Uterus (tissue), 4 donors: ENCODE results near the gene RAD51B. TPM values are rescaled to one million over a fixed set of nuclear protein-coding genes. Genes with fewer than 3 reads are reported as not detected.
A peak's percentile ranks its signal among the peaks of the same experiment; 100 is the strongest.

Experiments
- DNase-seq, 2 donors: peaks; one replicate each; pipeline ENCODE4 v3.0.0-alpha.2; 2019 to 2020
- H3K27ac ChIP-seq, 2 donors: fragments of 200-600 bp; sonication (generic); 1 replicate in 1 of 2; 2 replicates in 1 of 2; pipeline ENCODE4 v1.5.1; 2016 to 2018
- H3K27me3 ChIP-seq, 2 donors: fragments of 200-600 bp; sonication (generic); one replicate each; pipeline ENCODE4 v1.5.1; 2018 to 2019; ENCODE audit warnings: control low read depth in 1 of 2
- H3K36me3 ChIP-seq, 2 donors: fragments of 200-600 bp; sonication (generic); one replicate each; pipeline ENCODE4 v1.5.1; 2019; ENCODE audit warnings: control low read depth in 1 of 2
- H3K4me1 ChIP-seq, 2 donors: fragments of 200-600 bp; sonication (generic); one replicate each; pipeline ENCODE4 v1.5.1; 2018 to 2019; ENCODE audit warnings: control low read depth in 1 of 2
- H3K4me3 ChIP-seq, 2 donors: fragments of 200-600 bp; sonication (generic); 1 replicate in 1 of 2; 2 replicates in 1 of 2; pipeline ENCODE4 v1.5.1; 2018 to 2019; ENCODE audit warnings: mild to moderate bottlenecking in 1 of 2
- H3K9me3 ChIP-seq, 2 donors: fragments of 200-600 bp; sonication (generic); one replicate each; pipeline ENCODE4 v1.5.1; 2019; ENCODE audit warnings: control low read depth in 1 of 2
- CTCF ChIP-seq, 4 experiments: fragments of 200-600 bp in 2 of 4; fragments of 450-650 bp in 2 of 4; sonication (generic) in 2 of 4; IDR thresholded peaks; one replicate each; pipeline ENCODE4 v1.5.1; 2016 to 2019; ENCODE audit warnings: antibody characterized with exemption in 4 of 4, mild to moderate bottlenecking in 2 of 4, moderate library complexity in 1 of 4
- POLR2A ChIP-seq, 2 donors: fragments of 450-650 bp; IDR thresholded peaks; one replicate each; pipeline ENCODE4 v1.6.1; 2016; ENCODE audit warnings: antibody characterized with exemption in 2 of 2, mild to moderate bottlenecking in 1 of 2, moderate library complexity in 1 of 2
- intact Hi-C: fragments of 100-400 bp; cut with DNase I; formaldehyde crosslinking; loops from one replicate; pipeline ENCODE4 v1.15.1; 2023; ENCODE audit warnings: low total_unique reads
- total RNA-seq, 4 donors: library from RNA; depleted of rRNA in 3 of 4; stranded (reverse); fragments of >200 nt in 3 of 4; gene quantifications; one replicate each; pipeline versions ENCODE4 v1.1.0 to v1.2.4, GENCODE V29; 2014 to 2023
- donor health status: DM: yes; HTN: yes; CAD: no.

RAD51B gene
- total RNA-seq, 4 donors from 2014 or later, result 29.5 to 100.0 (median 70.3) TPM

- peak overlapping the region; percentile 77 to 93 for H3K27ac ChIP-seq
- H3K36me3 ChIP-seq, result no peaks in the 10 kb centered on the region
- no peaks in the 10 kb centered on the region for H3K27me3 ChIP-seq
- intact Hi-C loops, result no loop called here
- no peak for DNase-seq
- H3K9me3 ChIP-seq, result peaks cover 0 to 7% of the 10 kb centered on the region in 2 donors
- TF ChIP-seq POLR2A (IDR thresholded peaks at IDR 0.05) (no peak), CTCF (IDR thresholded peaks at IDR 0.05) (no peak)
- no peak overlapping the region for H3K4me3 ChIP-seq
- peaks cover 3 to 12% of the 10 kb centered on the region in 2 donors for H3K4me1 ChIP-seq
Measured at GRCh38 chr14:67935371-67935770, 115.8 kb downstream of the RAD51B start.

GRCh38 chr14:67938071-67938470 is 118.5 kb downstream of the RAD51B start:
- no peak for DNase-seq
- Histone ChIP-seq H3K9me3 (no peaks in the 10 kb centered on the region), H3K4me3 (no peak overlapping the region), H3K36me3 (no peaks in the 10 kb centered on the region), H3K4me1 (peaks cover 16 to 29% of the 10 kb centered on the region in 2 donors), H3K27ac (peak overlapping the region; percentile 70 to 93), H3K27me3 (no peaks in the 10 kb centered on the region)
- intact Hi-C loops, result no loop called here
- TF ChIP-seq CTCF (IDR thresholded peaks at IDR 0.05), result no peak
- TF ChIP-seq POLR2A (IDR thresholded peaks at IDR 0.05), result no peak

GRCh38 chr14:67940486-67941455 is 121.2 kb downstream of the RAD51B start:
- no peak overlapping the region for H3K4me3 ChIP-seq
- intact Hi-C loops, result no loop called here
- peak in 1 of 2 donors; percentile 57 for DNase-seq
- H3K36me3 ChIP-seq, result no peaks in the 10 kb centered on the region
- H3K27ac ChIP-seq, result peak overlapping the region; percentile 82 to 93
- H3K4me1 ChIP-seq, result peaks cover 4 to 29% of the 10 kb centered on the region in 2 donors
- H3K27me3 ChIP-seq, result no peaks in the 10 kb centered on the region
- H3K9me3 ChIP-seq, result no peaks in the 10 kb centered on the region
- TF ChIP-seq CTCF (IDR thresholded peaks at IDR 0.05), result no peak
- TF ChIP-seq POLR2A (IDR thresholded peaks at IDR 0.05), result no peak

- H3K27ac ChIP-seq, result peak overlapping the region; percentile 82 to 93
- intact Hi-C loops, result no loop called here
- no peaks in the 10 kb centered on the region for H3K36me3 ChIP-seq
- no peak for TF ChIP-seq POLR2A (IDR thresholded peaks at IDR 0.05)
- TF ChIP-seq CTCF (IDR thresholded peaks at IDR 0.05), result no peak
- H3K4me3 ChIP-seq, result peak overlapping the region in 1 of 2 donors; percentile 2
- H3K27me3 ChIP-seq, result no peaks in the 10 kb centered on the region
- H3K9me3 ChIP-seq, result no peaks in the 10 kb centered on the region
- DNase-seq, result no peak
- peaks cover 4 to 29% of the 10 kb centered on the region in 2 donors for H3K4me1 ChIP-seq
Measured at GRCh38 chr14:67941456-67942018, 122.0 kb downstream of the RAD51B start.
